AG04449 (cell line): Measurements from ENCODE around the gene TPSD1.

ENCODE experiments used
- CTCF ChIA-PET: fragments of 350-600 bp; formaldehyde crosslinking; extraction: SDS; loops from one replicate; lab custom pipeline; 2021; ENCODE audit warnings: antibody characterized with exemption; lab: Yijun Ruan, JAX
- POLR2A ChIA-PET: fragments of 400-600, 350-600 bp; formaldehyde crosslinking; extraction: SDS; loops from one replicate; lab custom pipeline; 2020; ENCODE audit warnings: antibody characterized with exemption, inconsistent platforms; lab: Yijun Ruan, JAX
- DNase-seq: peaks from one replicate; pipeline ENCODE4 v3.0.0-alpha.2; 2010; ENCODE audit warnings: low read depth, low spot score
- H3K4me3 ChIP-seq: 2 replicates; pipeline ENCODE4 v1.5.1; 2011; ENCODE audit warnings: low read depth, mild to moderate bottlenecking, control low read depth, low read length
- TF ChIP-seq, protein P1 (sequence below): IDR thresholded peaks from one replicate; pipeline ENCODE4 v1.5.1; 2011; ENCODE audit warnings: mild to moderate bottlenecking, moderate library complexity, low read length, control low read depth, inconsistent platforms; ENCODE audit not compliant: insufficient read depth; ENCODE audit errors: missing control alignments

TPSD1 gene

DNA sequence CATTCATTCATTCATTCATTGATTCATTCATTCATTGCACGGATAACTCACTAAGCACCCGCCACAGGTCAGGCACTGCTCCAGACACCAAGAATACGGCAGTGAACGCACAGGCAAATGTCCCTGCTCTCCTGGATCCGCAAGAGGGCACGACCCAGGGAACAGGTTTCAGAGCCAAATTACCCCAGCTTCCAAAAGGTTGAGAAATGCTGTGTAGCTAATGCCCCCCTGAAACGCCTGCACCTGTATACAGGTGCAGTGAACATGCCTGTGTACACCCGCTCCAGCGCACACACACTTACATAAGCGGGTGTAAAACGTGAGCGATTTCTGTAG lies 44.0 kb downstream of the TPSD1 start:
- ChIA-PET POLR2A (no interaction called here), CTCF (interaction anchor here (0.8 to 3.7 kb wide), 6 partner anchors 9 to 34 kb away, joined by 3 to 30 read pairs (median 6); no protein-coding TSS in a partner anchor)
- DNase-seq, result no peak
- H3K4me3 ChIP-seq, result no peak overlapping the region
- TF ChIP-seq, protein P1, sequence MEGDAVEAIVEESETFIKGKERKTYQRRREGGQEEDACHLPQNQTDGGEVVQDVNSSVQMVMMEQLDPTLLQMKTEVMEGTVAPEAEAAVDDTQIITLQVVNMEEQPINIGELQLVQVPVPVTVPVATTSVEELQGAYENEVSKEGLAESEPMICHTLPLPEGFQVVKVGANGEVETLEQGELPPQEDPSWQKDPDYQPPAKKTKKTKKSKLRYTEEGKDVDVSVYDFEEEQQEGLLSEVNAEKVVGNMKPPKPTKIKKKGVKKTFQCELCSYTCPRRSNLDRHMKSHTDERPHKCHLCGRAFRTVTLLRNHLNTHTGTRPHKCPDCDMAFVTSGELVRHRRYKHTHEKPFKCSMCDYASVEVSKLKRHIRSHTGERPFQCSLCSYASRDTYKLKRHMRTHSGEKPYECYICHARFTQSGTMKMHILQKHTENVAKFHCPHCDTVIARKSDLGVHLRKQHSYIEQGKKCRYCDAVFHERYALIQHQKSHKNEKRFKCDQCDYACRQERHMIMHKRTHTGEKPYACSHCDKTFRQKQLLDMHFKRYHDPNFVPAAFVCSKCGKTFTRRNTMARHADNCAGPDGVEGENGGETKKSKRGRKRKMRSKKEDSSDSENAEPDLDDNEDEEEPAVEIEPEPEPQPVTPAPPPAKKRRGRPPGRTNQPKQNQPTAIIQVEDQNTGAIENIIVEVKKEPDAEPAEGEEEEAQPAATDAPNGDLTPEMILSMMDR, result no peak

DNA sequence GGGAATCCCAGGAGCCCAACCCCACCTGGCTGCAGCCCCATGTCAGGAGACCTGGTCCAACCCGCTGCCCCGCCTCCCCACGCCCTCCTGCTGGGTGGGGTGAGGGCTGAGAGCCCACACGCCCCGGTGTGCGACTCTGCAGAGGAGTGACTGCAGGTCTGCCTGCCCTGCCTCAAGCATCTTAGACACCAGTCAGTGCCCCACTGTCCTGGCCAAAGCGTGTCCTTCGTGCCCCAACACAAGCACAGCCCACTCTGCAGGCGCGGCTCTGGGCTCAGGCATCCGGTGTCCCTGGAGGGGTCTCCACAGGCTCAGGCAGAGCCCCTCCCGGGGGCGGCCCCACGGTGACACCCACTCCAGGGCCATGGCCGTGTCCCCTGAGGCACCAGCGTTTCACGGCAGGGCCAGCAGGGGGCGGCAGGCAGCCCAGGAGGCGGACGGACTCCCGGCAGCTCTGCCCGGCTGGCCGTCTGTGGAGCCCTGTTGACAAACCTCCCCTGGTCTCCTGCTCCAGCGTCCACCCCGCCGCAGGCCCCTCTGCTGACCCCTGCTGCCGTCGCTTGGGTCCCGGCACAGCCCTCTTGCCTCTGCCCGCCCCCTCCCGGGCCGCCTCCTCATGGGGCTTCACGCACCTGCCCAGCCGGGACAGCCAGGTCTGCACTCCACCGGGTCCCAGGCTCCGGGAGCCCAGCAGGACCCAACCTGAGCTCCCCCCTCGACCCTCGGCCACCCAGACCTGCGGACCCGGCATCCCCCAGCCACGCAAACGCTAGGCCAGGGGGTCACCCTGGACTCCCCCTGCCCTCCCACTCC lies 45.0 kb downstream of the TPSD1 start:
- POLR2A ChIA-PET, result no interaction called here
- DNase-seq, result no peak
- TF ChIP-seq, protein P1, result peak; percentile 93
- CTCF ChIA-PET, result interaction anchor here (0.8 to 3.7 kb wide), 8 partner anchors 11 to 177 kb away, joined by 3 to 30 read pairs (median 4); no protein-coding TSS in a partner anchor
- no peak overlapping the region for H3K4me3 ChIP-seq

DNA sequence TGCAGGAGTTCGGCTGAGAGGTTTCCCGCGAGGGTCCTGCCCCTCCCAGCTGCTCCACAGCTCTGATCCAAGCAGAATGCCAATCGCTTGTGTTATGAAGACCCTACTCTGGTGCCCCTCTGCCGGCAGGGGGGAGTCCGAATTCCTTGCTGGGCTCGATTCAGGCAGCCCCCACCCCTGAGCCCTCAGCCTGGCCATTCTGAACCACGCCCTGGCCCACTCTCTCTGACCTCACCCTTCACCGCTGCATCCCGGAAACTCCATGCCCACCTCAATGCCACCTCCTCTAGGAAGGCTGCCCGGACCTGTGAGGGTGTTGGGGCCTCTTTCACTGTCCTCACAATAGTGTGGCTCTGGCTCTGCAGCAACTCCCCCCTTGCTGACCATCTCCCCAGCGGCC lies 45.7 kb downstream of the TPSD1 start:
- CTCF ChIA-PET, result interaction anchor here (1.1 to 3.7 kb wide), 5 partner anchors 11 to 177 kb away, joined by 3 to 30 read pairs (median 5); no protein-coding TSS in a partner anchor
- POLR2A ChIA-PET, result no interaction called here
- TF ChIP-seq, protein P1, result no peak
- DNase-seq, result no peak
- H3K4me3 ChIP-seq, result no peak overlapping the region

DNA sequence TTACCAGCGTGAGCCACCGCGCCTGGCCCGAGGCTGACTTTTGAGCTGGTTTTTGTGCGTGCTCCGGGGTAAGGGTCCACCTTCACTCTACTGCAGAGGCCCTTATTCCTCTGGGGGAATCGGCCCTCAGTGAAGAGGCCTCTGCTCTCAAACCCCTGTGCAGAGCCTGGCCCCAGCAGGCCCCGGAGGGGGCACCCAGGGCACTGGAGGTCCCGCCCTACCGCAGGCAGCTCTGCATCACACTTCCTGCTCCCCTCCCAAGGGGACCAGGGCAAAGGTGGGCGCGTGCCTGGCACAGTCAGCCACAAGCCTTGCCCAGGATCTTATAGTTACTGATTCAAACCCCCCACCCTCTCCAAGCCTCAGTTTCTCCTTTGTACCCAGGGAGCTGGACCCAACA lies 50.0 kb downstream of the TPSD1 start:
- POLR2A ChIA-PET, result no interaction called here
- no peak overlapping the region for H3K4me3 ChIP-seq
- CTCF ChIA-PET, result interaction anchor here (0.7 to 2.1 kb wide), 3 partner anchors 9 to 16 kb away, joined by 3 to 6 read pairs (median 3); no protein-coding TSS in a partner anchor
- no peak for DNase-seq
- TF ChIP-seq, protein P1, result no peak

DNA sequence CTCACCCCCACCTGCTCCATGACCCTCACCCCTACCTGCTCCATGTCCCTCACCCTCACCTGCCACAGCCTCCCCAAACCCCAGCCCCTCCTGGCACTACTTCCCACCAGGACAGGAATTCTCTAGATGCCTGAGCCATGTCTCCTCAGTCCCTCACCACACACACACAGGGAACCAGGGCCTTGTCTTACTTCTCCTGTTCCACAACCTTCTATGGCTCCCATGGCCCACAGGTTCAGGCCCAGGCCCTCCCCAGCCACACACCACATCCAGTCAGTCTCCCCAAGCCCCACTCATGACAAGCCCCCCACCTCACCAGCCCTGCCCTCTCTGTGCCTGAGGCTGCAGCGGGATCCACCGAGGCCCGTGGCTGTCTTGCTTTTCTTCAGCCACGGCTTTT lies 50.5 kb downstream of the TPSD1 start:
- POLR2A ChIA-PET, result no interaction called here
- no peak for DNase-seq
- CTCF ChIA-PET, result no interaction called here
- no peak overlapping the region for H3K4me3 ChIP-seq
- TF ChIP-seq, protein P1, result no peak
